Subcutaneous abdominal adipose tissue (tissue), 5 donors: ENCODE data around the gene NPR2.

Experiments used
- H3K27ac ChIP-seq: one replicate; pipeline ENCODE4 v1.7.0; 2013; ENCODE audit warnings: low read depth, mild to moderate bottlenecking, inconsistent platforms, low read length, moderate library complexity
- H3K27me3 ChIP-seq, 5 donors: one replicate each; pipeline ENCODE4 v1.7.0; 2013; ENCODE audit warnings: low read length in 5 of 5, inconsistent platforms in 1 of 5; ENCODE audit not compliant: control insufficient read depth in 5 of 5, insufficient read depth in 4 of 5
- H3K36me3 ChIP-seq, 5 donors: one replicate each; pipeline ENCODE4 v1.7.0; 2013; ENCODE audit warnings: low read length in 5 of 5; ENCODE audit not compliant: control insufficient read depth in 5 of 5, insufficient read depth in 5 of 5
- H3K4me1 ChIP-seq, 5 donors: one replicate each; pipeline ENCODE4 v1.7.0; 2013; ENCODE audit warnings: low read length in 5 of 5, mild to moderate bottlenecking in 3 of 5, moderate library complexity in 1 of 5; ENCODE audit not compliant: control insufficient read depth in 5 of 5, insufficient read depth in 5 of 5
- H3K4me3 ChIP-seq, 5 donors: one replicate each; pipeline ENCODE4 v1.7.0; 2013; ENCODE audit warnings: low read length in 5 of 5, low read depth in 1 of 5
- H3K9ac ChIP-seq, 5 donors: one replicate each; pipeline ENCODE4 v1.7.0; 2013; ENCODE audit warnings: low read length in 5 of 5, mild to moderate bottlenecking in 4 of 5, moderate library complexity in 3 of 5
- H3K9me3 ChIP-seq, 5 donors: one replicate each; pipeline ENCODE4 v1.7.0; 2013; ENCODE audit warnings: low read length in 5 of 5; ENCODE audit not compliant: control insufficient read depth in 5 of 5
- donor health status: healthy.
- donor health status: healthy.
- donor health status: healthy.
- donor health status: healthy.
- donor health status: healthy.

The NPR2 gene

GRCh38 chr9:35795695-35796094, 4.3 kb downstream of the NPR2 start:
- Histone ChIP-seq H3K9ac (no peak overlapping the region), H3K4me1 (peaks cover 0 to 39% (median 35%) of the 10 kb centered on the region in 5 donors), H3K27me3 (no peaks in the 10 kb centered on the region), H3K36me3 (peaks cover 0 to 12% (median 9%) of the 10 kb centered on the region in 5 donors), H3K4me3 (no peak overlapping the region), H3K9me3 (no peaks in the 10 kb centered on the region), H3K27ac (no peak overlapping the region)

DNA sequence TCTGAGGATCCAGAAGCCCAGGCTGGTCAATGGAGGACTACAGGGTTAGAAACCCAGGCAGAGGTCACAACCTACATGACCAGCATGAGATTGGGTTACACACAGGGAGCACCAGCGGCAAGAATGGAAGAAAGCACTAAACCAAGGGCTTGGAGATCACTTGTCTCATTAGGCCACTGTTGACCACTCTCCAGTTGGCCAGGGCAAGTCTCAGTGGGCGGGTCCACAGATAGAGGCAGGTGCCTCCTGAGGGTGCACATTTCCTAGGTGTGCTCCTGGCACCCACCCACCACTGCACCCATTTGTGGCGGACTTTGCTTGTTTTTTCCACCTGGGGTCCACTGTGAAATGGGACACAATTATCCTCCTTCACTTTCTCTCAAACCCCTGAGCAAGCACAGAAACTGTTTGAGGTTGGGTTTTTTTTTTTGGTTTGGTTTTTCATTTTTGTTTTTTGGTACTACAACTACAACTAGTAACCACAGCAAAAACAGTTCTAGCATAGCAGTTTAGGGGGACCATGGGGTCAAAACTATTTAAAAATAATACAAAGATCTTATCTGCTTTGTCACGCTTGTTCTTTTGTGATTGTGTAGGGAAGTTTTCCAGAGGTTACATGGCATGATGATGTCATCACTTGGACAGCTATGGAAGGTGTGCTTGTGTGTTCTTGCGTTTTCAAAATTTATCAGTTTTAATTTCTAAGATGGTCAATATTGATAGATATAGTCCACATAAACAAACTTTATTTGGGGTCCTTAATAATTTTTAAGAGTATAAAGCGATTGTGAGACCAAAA, 6.1 kb downstream of the NPR2 start:
- Histone ChIP-seq H3K9ac (no peak overlapping the region), H3K4me3 (no peak overlapping the region), H3K36me3 (peaks cover 2 to 30% (median 25%) of the 10 kb centered on the region in 5 donors), H3K27ac (no peak overlapping the region), H3K9me3 (no peaks in the 10 kb centered on the region), H3K4me1 (peaks cover 0 to 30% (median 26%) of the 10 kb centered on the region in 5 donors), H3K27me3 (no peaks in the 10 kb centered on the region)

DNA sequence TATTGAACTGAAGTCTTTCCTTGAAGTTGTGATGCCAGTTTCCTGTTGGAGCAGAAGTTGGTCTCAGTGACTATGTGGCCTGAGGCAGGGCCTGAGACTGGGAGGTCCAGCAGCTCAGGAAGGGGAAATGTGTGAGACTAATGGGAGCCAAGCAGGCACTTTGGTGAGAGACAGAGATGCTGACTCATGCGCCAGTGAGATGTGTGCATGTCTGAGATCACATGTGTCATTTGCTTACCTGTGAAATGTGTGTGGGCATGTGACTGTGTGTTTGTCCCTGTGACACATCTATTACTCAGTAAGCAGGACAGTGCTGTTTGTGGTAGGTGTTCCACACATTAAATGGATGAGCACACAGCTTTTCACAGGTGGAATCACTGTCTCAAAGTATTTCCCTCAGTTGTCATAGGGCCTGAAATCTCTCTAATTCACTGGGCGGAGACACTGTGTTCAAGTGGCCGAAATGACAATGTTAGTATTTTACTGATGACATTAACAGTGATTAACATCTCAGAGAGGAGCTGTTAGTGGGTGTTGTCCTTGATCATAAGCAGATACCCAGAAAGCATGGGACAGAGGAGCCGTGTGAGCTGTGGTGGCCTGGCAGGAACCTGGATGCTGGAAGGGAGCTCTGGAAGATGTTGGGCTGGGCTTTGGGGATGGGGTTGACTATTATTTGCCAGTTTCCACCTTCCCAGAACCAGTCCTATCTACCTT, 7.4 kb downstream of the NPR2 start:
- Histone ChIP-seq H3K4me3 (no peak overlapping the region), H3K9me3 (no peaks in the 10 kb centered on the region), H3K4me1 (peaks cover 0 to 17% (median 13%) of the 10 kb centered on the region in 5 donors), H3K36me3 (peaks cover 10 to 37% (median 28%) of the 10 kb centered on the region in 5 donors), H3K27me3 (no peaks in the 10 kb centered on the region), H3K27ac (no peak overlapping the region), H3K9ac (no peak overlapping the region)

- H3K9me3 ChIP-seq = no peaks in the 10 kb centered on the region
- no peak overlapping the region for H3K27ac ChIP-seq
- no peaks in the 10 kb centered on the region for H3K4me1 ChIP-seq
- peaks cover 10 to 44% (median 33%) of the 10 kb centered on the region in 5 donors for H3K36me3 ChIP-seq
- H3K27me3 ChIP-seq = no peaks in the 10 kb centered on the region
- H3K9ac ChIP-seq = no peak overlapping the region
- H3K4me3 ChIP-seq = no peak overlapping the region
These were observed 9.1 kb downstream of the NPR2 start for GRCh38 chr9:35800530-35800929.

- Histone ChIP-seq H3K9ac (no peak overlapping the region), H3K36me3 (peaks cover 10 to 54% (median 43%) of the 10 kb centered on the region in 5 donors), H3K27me3 (no peaks in the 10 kb centered on the region), H3K27ac (no peak overlapping the region), H3K4me3 (no peak overlapping the region), H3K9me3 (no peaks in the 10 kb centered on the region), H3K4me1 (no peaks in the 10 kb centered on the region)
These were observed 10.1 kb downstream of the NPR2 start for GRCh38 chr9:35801328-35802128.

DNA sequence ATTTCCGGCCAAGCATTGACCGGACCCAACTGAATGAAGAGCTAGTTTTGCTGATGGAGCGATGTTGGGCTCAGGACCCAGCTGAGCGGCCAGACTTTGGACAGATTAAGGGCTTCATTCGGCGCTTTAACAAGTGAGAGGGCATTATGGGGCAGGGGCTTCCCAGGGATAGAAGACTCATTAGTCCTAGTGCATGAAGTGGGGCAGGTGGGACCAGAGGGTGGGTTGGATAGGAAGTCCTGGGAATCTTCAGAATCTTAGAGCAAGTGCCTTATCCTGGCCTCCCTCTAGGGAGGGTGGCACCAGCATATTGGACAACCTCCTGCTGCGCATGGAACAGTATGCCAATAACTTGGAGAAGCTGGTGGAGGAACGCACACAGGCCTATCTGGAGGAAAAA, 14.7 kb downstream of the NPR2 start:
- peaks cover 19 to 72% (median 56%) of the 10 kb centered on the region in 5 donors for H3K36me3 ChIP-seq
- no peak overlapping the region for H3K27ac ChIP-seq
- no peaks in the 10 kb centered on the region for H3K9me3 ChIP-seq
- H3K9ac ChIP-seq = no peak overlapping the region
- no peaks in the 10 kb centered on the region for H3K27me3 ChIP-seq
- H3K4me1 ChIP-seq = peaks cover 0 to 2% (median 2%) of the 10 kb centered on the region in 5 donors
- H3K4me3 ChIP-seq = no peak overlapping the region

DNA sequence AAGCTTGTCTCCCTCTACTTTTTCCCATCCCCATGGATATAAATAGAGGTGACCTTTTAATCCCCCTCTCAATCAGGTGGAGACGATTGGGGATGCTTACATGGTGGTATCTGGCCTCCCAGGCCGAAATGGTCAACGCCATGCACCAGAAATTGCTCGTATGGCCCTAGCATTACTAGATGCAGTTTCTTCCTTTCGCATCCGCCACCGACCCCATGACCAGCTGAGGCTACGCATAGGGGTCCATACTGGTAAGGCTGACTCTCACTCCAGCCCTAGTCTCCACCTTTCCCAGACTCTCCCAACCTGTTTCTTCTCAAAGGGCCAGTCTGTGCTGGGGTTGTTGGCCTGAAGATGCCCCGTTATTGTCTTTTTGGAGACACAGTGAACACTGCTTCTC, 17.0 kb downstream of the NPR2 start:
- peaks cover under 1 to 26% (median 25%) of the 10 kb centered on the region in 5 donors for H3K4me1 ChIP-seq

GRCh38 chr9:35810122-35810521, 18.7 kb downstream of the NPR2 start:
- no peak overlapping the region for H3K9ac ChIP-seq
- no peak overlapping the region for H3K4me3 ChIP-seq
- H3K36me3 ChIP-seq = peaks cover 9 to 48% (median 38%) of the 10 kb centered on the region in 5 donors
- H3K9me3 ChIP-seq = peaks cover 0 to 2% (median 0%) of the 10 kb centered on the region in 5 donors
- peaks cover 12 to 38% (median 36%) of the 10 kb centered on the region in 5 donors for H3K4me1 ChIP-seq
- no peak overlapping the region for H3K27ac ChIP-seq
- peaks cover 0 to 3% (median 0%) of the 10 kb centered on the region in 5 donors for H3K27me3 ChIP-seq

More for the DNA sequence above, 17.0 kb downstream of the NPR2 start:
- Histone ChIP-seq H3K27me3 (no peaks in the 10 kb centered on the region), H3K4me3 (no peak overlapping the region), H3K27ac (no peak overlapping the region), H3K36me3 (peaks cover 13 to 52% (median 38%) of the 10 kb centered on the region in 5 donors), H3K9ac (no peak overlapping the region), H3K9me3 (no peaks in the 10 kb centered on the region)

DNA sequence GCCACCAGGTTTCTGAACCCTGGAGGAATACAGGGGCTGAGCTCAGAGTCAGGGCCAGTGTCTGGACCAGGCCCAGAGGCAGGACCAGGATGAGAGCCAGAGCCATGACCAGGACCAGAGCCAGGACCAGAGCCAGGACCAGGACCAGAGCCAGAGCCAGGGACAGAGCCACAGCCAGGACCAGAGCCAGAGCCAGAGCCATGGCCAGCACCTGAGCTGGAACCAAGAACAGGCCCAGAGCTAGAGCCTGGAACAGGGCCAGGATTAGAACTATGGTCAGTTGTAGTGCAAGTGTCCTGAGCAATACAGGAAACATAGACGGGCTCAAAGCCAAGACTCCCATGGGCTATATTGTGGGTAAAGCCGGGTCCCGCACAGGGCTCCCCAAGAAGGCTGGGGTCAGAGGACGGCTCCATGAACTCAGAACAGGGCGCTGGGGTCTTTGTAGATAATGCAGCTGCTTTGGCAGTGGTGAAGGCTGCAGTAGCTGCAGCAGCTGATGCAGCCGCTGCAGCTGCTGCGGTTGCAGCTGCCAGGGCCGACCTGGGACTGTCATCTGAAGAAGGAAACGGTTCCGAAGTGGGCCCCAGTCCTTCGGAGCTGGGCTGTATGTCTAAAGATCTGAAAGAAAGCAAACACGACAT, 20.1 kb downstream of the NPR2 start:
- H3K4me1 ChIP-seq = peaks cover 14 to 42% (median 39%) of the 10 kb centered on the region in 5 donors
- H3K27me3 ChIP-seq = peaks cover 0 to 5% (median 0%) of the 10 kb centered on the region in 5 donors
- H3K9ac ChIP-seq = peak overlapping the region in 3 of 5 donors; percentile 42 to 58 (median 50)
- peak overlapping the region; percentile 44 for H3K27ac ChIP-seq
- H3K9me3 ChIP-seq = peaks cover 0 to 2% (median 0%) of the 10 kb centered on the region in 5 donors
- H3K36me3 ChIP-seq = peaks cover 9 to 34% (median 29%) of the 10 kb centered on the region in 5 donors
- H3K4me3 ChIP-seq = peak overlapping the region; percentile 72 to 82 (median 74)
